Measurements from ENCODE around the gene DDX41. TPM values are rescaled to one million over a fixed set of nuclear protein-coding genes. Genes with fewer than 3 reads are reported as not detected.

The DDX41 gene
- total and polyA plus RNA-seq, 2 donors (not counting 3 experiments of a cell fraction or from before 2014, with no cell fraction given), result 103 to 118 TPM

GRCh38 chr5:177552839-177553455 lies 36.2 kb upstream of the DDX41 start:
- ChIA-PET CTCF (interaction anchor here (0.8 kb wide), 3 partner anchors 8 to 33 kb away, joined by 3 read pairs; no protein-coding TSS in a partner anchor), POLR2A (interaction anchor here (0.7 kb wide), 1 partner anchor 55 kb away, joined by 3 read pairs; the partner anchor contains the start of gene PDLIM7)
- FAIRE-seq (peak; percentile 35), DNase-seq (ENCODE audit: low read depth, low spot score) (no peak)
- TF ChIP-seq MYC (IDR thresholded peaks at IDR 0.05; ENCODE audit: low read depth, low read length), result no peak
- TF ChIP-seq, protein P1, sequence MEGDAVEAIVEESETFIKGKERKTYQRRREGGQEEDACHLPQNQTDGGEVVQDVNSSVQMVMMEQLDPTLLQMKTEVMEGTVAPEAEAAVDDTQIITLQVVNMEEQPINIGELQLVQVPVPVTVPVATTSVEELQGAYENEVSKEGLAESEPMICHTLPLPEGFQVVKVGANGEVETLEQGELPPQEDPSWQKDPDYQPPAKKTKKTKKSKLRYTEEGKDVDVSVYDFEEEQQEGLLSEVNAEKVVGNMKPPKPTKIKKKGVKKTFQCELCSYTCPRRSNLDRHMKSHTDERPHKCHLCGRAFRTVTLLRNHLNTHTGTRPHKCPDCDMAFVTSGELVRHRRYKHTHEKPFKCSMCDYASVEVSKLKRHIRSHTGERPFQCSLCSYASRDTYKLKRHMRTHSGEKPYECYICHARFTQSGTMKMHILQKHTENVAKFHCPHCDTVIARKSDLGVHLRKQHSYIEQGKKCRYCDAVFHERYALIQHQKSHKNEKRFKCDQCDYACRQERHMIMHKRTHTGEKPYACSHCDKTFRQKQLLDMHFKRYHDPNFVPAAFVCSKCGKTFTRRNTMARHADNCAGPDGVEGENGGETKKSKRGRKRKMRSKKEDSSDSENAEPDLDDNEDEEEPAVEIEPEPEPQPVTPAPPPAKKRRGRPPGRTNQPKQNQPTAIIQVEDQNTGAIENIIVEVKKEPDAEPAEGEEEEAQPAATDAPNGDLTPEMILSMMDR (IDR thresholded peaks at IDR 0.05; ENCODE audit: extremely low read depth in 1 of 2, insufficient read depth in 1 of 2, low read depth in 1 of 2, low read length in 2 of 2), result no peak
- no peak for TF ChIP-seq JUN (IDR thresholded peaks at IDR 0.05; ENCODE audit: borderline replicate concordance, insufficient read depth, insufficient read length, low read depth)
- TF ChIP-seq EZH2 (IDR thresholded peaks at IDR 0.05; ENCODE audit: borderline replicate concordance, low read depth, low read length, severe bottlenecking), result no peak
- no peak for TF ChIP-seq POLR2AphosphoS5 (IDR thresholded peaks at IDR 0.05; ENCODE audit: insufficient read depth, low read depth, low read length)
- no peak for TF ChIP-seq GATA2 (IDR thresholded peaks at IDR 0.05; ENCODE audit: insufficient read depth, insufficient read length, low read depth, low read length)
- TF ChIP-seq, protein P2, sequence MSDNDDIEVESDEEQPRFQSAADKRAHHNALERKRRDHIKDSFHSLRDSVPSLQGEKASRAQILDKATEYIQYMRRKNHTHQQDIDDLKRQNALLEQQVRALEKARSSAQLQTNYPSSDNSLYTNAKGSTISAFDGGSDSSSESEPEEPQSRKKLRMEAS (IDR thresholded peaks at IDR 0.05; ENCODE audit: insufficient read depth, insufficient read length), result no peak
- no peak for TF ChIP-seq FOS (IDR thresholded peaks at IDR 0.05; ENCODE audit: borderline replicate concordance, insufficient read depth, low read length)
- TF ChIP-seq POLR2A (IDR thresholded peaks at IDR 0.05; ENCODE audit: low read depth, low read length), result no peak
- peaks cover 0 to 3% of the 10 kb centered on the region in 2 experiments for H3K36me3 ChIP-seq (ENCODE audit: control insufficient read depth in 2 of 2, extremely low read depth in 1 of 2, insufficient read depth in 2 of 2, low read length in 2 of 2)
- BruUV-seq (replicated peaks), result no TSS peak
- H3K27ac ChIP-seq (ENCODE audit: insufficient read depth, low read depth, low read length), result no peak overlapping the region
- H3K4me1 ChIP-seq (ENCODE audit: control insufficient read depth, extremely low read depth, insufficient read depth, low read length), result peaks cover 8% of the 10 kb centered on the region
- H3K4me3 ChIP-seq (replicated peaks in 1 of 3; ENCODE audit: insufficient read depth in 1 of 3, low read depth in 1 of 3, low read length in 3 of 3), result peak overlapping the region; percentile 54 to 84 (median 60)
- H3K9me3 ChIP-seq (replicated peaks; ENCODE audit: control insufficient read depth, insufficient read depth, low read length), result no peaks in the 10 kb centered on the region
- H3K9ac ChIP-seq (replicated peaks; ENCODE audit: extremely low read depth, insufficient read depth, low read length), result no peak overlapping the region
- H3K4me2 ChIP-seq (ENCODE audit: insufficient read depth, low read length), result peak overlapping the region; percentile 54
- H4K20me1 ChIP-seq (replicated peaks; ENCODE audit: control insufficient read depth, extremely low read depth, insufficient read depth, low read length), result no peaks in the 10 kb centered on the region
- H3K9me1 ChIP-seq (replicated peaks; ENCODE audit: control insufficient read depth, extremely low read depth, insufficient read depth, low read length), result no peaks in the 10 kb centered on the region
- dilution Hi-C loops (cut with MboI; ENCODE audit: extremely low pct_ligation_motif_present, low sequenced_read_pairs) (no loop called here), intact Hi-C loops (cut with micrococcal nuclease) (loop anchor here (5.0 kb wide), 1 partner anchor 39 kb away; the partner anchor contains the start of gene TMED9)
- no peak overlapping the region for H2AFZ ChIP-seq (ENCODE audit: low read depth, low read length)
- H3K79me2 ChIP-seq (ENCODE audit: control insufficient read depth, insufficient read depth, low read length), result peaks cover 46% of the 10 kb centered on the region
- H3K27me3 ChIP-seq (ENCODE audit: control insufficient read depth in 2 of 2, insufficient read depth in 2 of 2, low read length in 2 of 2), result peaks cover 0 to 3% of the 10 kb centered on the region in 2 experiments

All from endothelial cell of umbilical vein (primary cell).